Measurements from ENCODE around the gene NPRL2.

NPRL2 gene

GRCh38 chr3:50320853-50321335 lies 29.7 kb downstream of the NPRL2 start:
- Histone ChIP-seq H3K27me3 (replicated peaks; ENCODE audit: control insufficient read depth, insufficient read depth, low read length) (no peaks in the 10 kb centered on the region), H3K36me3 (ENCODE audit: control insufficient read depth, insufficient read depth, low read length) (peaks cover 9% of the 10 kb centered on the region), H3K4me3 (replicated peaks; ENCODE audit: low read depth, low read length) (peak overlapping the region; percentile 70)
- no peak for TF ChIP-seq CTCF (IDR thresholded peaks at IDR 0.05; ENCODE audit: insufficient read depth, low read length, poor library complexity, severe bottlenecking)
- DNase-seq (ENCODE audit: extremely low read depth, insufficient read length), result no peak

GRCh38 chr3:50319894-50320625 lies 30.5 kb downstream of the NPRL2 start:
- Histone ChIP-seq H3K36me3 (ENCODE audit: control insufficient read depth, insufficient read depth, low read length) (peaks cover 7% of the 10 kb centered on the region), H3K27me3 (replicated peaks; ENCODE audit: control insufficient read depth, insufficient read depth, low read length) (no peaks in the 10 kb centered on the region), H3K4me3 (replicated peaks; ENCODE audit: low read depth, low read length) (peak overlapping the region; percentile 70)
- DNase-seq (ENCODE audit: extremely low read depth, insufficient read length), result no peak
- no peak for TF ChIP-seq CTCF (IDR thresholded peaks at IDR 0.05; ENCODE audit: insufficient read depth, low read length, poor library complexity, severe bottlenecking)

GRCh38 chr3:50319181-50319893 lies 31.2 kb downstream of the NPRL2 start:
- Histone ChIP-seq H3K27me3 (replicated peaks; ENCODE audit: control insufficient read depth, insufficient read depth, low read length) (no peaks in the 10 kb centered on the region), H3K36me3 (ENCODE audit: control insufficient read depth, insufficient read depth, low read length) (peaks cover 7% of the 10 kb centered on the region), H3K4me3 (replicated peaks; ENCODE audit: low read depth, low read length) (no peak overlapping the region)
- DNase-seq (ENCODE audit: extremely low read depth, insufficient read length), result no peak
- no peak for TF ChIP-seq CTCF (IDR thresholded peaks at IDR 0.05; ENCODE audit: insufficient read depth, low read length, poor library complexity, severe bottlenecking)

GRCh38 chr3:50318615-50319014 lies 32.0 kb downstream of the NPRL2 start:
- Histone ChIP-seq H3K4me3 (replicated peaks; ENCODE audit: low read depth, low read length) (no peak overlapping the region), H3K27me3 (replicated peaks; ENCODE audit: control insufficient read depth, insufficient read depth, low read length) (no peaks in the 10 kb centered on the region), H3K36me3 (ENCODE audit: control insufficient read depth, insufficient read depth, low read length) (peaks cover 5% of the 10 kb centered on the region)
- no peak for DNase-seq (ENCODE audit: extremely low read depth, insufficient read length)
- no peak for TF ChIP-seq CTCF (IDR thresholded peaks at IDR 0.05; ENCODE audit: insufficient read depth, low read length, poor library complexity, severe bottlenecking)

GRCh38 chr3:50318163-50318562 lies 32.4 kb downstream of the NPRL2 start:
- no peak for TF ChIP-seq CTCF (IDR thresholded peaks at IDR 0.05; ENCODE audit: insufficient read depth, low read length, poor library complexity, severe bottlenecking)
- Histone ChIP-seq H3K27me3 (replicated peaks; ENCODE audit: control insufficient read depth, insufficient read depth, low read length) (no peaks in the 10 kb centered on the region), H3K4me3 (replicated peaks; ENCODE audit: low read depth, low read length) (no peak overlapping the region), H3K36me3 (ENCODE audit: control insufficient read depth, insufficient read depth, low read length) (peaks cover 5% of the 10 kb centered on the region)
- DNase-seq (ENCODE audit: extremely low read depth, insufficient read length), result no peak

Measured in GM06990 (cell line).